ENCODE data around the gene IZUMO3. TPM values are rescaled to one million over a fixed set of nuclear protein-coding genes. Genes with fewer than 3 reads are reported as not detected.

Gene IZUMO3
- total RNA-seq, 1 experiment from 2014 or later, result not detected

GRCh38 chr9:24552526-24553182, 7.0 kb upstream of the IZUMO3 start:
- H3K9ac ChIP-seq (ENCODE audit: low read length), result no peak overlapping the region
- no peaks in the 10 kb centered on the region for H3K4me1 ChIP-seq (ENCODE audit: control insufficient read depth in 1 of 2, insufficient read depth in 2 of 2, low read length in 2 of 2)
- no TSS peak for BruUV-seq (replicated peaks)
- H3K27me3 ChIP-seq (ENCODE audit: insufficient read depth, low read length), result no peaks in the 10 kb centered on the region
- ChIA-PET POLR2A (no interaction called here), CTCF (no interaction called here), RAD21 (ENCODE audit: low non-redundant PET in 1 of 2, low total read pairs in 2 of 2, uncharacterized antibody in 2 of 2, unreplicated experiment in 2 of 2) (no interaction called here)
- intact Hi-C loops (cut with micrococcal nuclease), result no loop called here
- peaks cover 1 to 33% of the 10 kb centered on the region in 2 experiments; a peak in 3 of 4 replicates for H3K9me3 ChIP-seq (ENCODE audit: control insufficient read depth in 1 of 2, insufficient read depth in 1 of 2, low read depth in 1 of 2, low read length in 2 of 2)
- H4K20me1 ChIP-seq (ENCODE audit: insufficient read depth), result no peaks in the 10 kb centered on the region
- H3K79me2 ChIP-seq (ENCODE audit: insufficient read depth, low read length), result no peaks in the 10 kb centered on the region
- TF ChIP-seq SP1 (IDR thresholded peaks at IDR 0.05; ENCODE audit: low read depth) (no peak), YY1 (IDR thresholded peaks at IDR 0.05; ENCODE audit: extremely low read depth, insufficient replicate concordance, low read depth, low read length) (no peak), ATF3 (IDR thresholded peaks at IDR 0.05) (no peak), ZFX (IDR thresholded peaks at IDR 0.05) (no peak)
- no peak overlapping the region for H3K27ac ChIP-seq (ENCODE audit: low read depth, low read length)
- no peak overlapping the region for H3K4me2 ChIP-seq (ENCODE audit: low read length)
- no peak overlapping the region for H3K4me3 ChIP-seq (replicated peaks in 1 of 2; ENCODE audit: low read depth in 1 of 2, low read length in 2 of 2)
- H3K9me2 ChIP-seq (ENCODE audit: insufficient read depth), result no peaks in the 10 kb centered on the region
- no peak for ATAC-seq
- no peaks in the 10 kb centered on the region for H3K36me3 ChIP-seq (ENCODE audit: control insufficient read depth in 1 of 2, insufficient read depth in 2 of 2, low read length in 2 of 2)
- no peak for DNase-seq (ENCODE audit: low read depth, low spot score)
- H2AFZ ChIP-seq (ENCODE audit: low read depth, low read length, poor library complexity, severe bottlenecking), result no peak overlapping the region

- ATAC-seq (no peak), DNase-seq (ENCODE audit: low read depth, low spot score) (no peak)
- no peaks in the 10 kb centered on the region for H3K4me1 ChIP-seq (ENCODE audit: control insufficient read depth in 1 of 2, insufficient read depth in 2 of 2, low read length in 2 of 2)
- no peaks in the 10 kb centered on the region for H4K20me1 ChIP-seq (ENCODE audit: insufficient read depth)
- H3K27me3 ChIP-seq (ENCODE audit: insufficient read depth, low read length), result no peaks in the 10 kb centered on the region
- POLR2A ChIA-PET, result no interaction called here
- RAD21 ChIA-PET (ENCODE audit: low non-redundant PET in 1 of 2, low total read pairs in 2 of 2, uncharacterized antibody in 2 of 2, unreplicated experiment in 2 of 2), result no interaction called here
- H3K79me2 ChIP-seq (ENCODE audit: insufficient read depth, low read length), result no peaks in the 10 kb centered on the region
- H3K9me2 ChIP-seq (ENCODE audit: insufficient read depth), result no peaks in the 10 kb centered on the region
- no peak overlapping the region for H3K27ac ChIP-seq (ENCODE audit: low read depth, low read length)
- CTCF ChIA-PET, result no interaction called here
- intact Hi-C loops (cut with micrococcal nuclease), result no loop called here
- no peaks in the 10 kb centered on the region for H3K36me3 ChIP-seq (ENCODE audit: control insufficient read depth in 1 of 2, insufficient read depth in 2 of 2, low read length in 2 of 2)
- peaks cover 5 to 21% of the 10 kb centered on the region in 2 experiments; a peak in 2 of 4 replicates for H3K9me3 ChIP-seq (ENCODE audit: control insufficient read depth in 1 of 2, insufficient read depth in 1 of 2, low read depth in 1 of 2, low read length in 2 of 2)
- no TSS peak for BruUV-seq (replicated peaks)
- TF ChIP-seq SRF (IDR thresholded peaks at IDR 0.05; ENCODE audit: low read depth), result no peak
- no peak for TF ChIP-seq EGR1 (IDR thresholded peaks at IDR 0.05; ENCODE audit: low read depth)
- TF ChIP-seq CBX3 (IDR thresholded peaks at IDR 0.05; ENCODE audit: low read depth), result no peak
- TF ChIP-seq POLR2A (IDR thresholded peaks at IDR 0.05; ENCODE audit: borderline replicate concordance, extremely low read depth, insufficient read depth, insufficient read length), result no peak
- TF ChIP-seq ZBTB33 (IDR thresholded peaks at IDR 0.05; ENCODE audit: extremely low read depth, insufficient replicate concordance, low read length), result no peak
- TF ChIP-seq SIN3A (IDR thresholded peaks at IDR 0.05; ENCODE audit: low read depth), result no peak
- peak; percentile 90 for TF ChIP-seq TCF7L2 (IDR thresholded peaks at IDR 0.05; ENCODE audit: borderline replicate concordance, extremely low read depth, insufficient read depth, insufficient read length)
- no peak for TF ChIP-seq CEBPB (IDR thresholded peaks at IDR 0.05; ENCODE audit: low read depth)
- H3K9ac ChIP-seq (ENCODE audit: low read length), result no peak overlapping the region
- H2AFZ ChIP-seq (ENCODE audit: low read depth, low read length, poor library complexity, severe bottlenecking), result no peak overlapping the region
- H3K4me2 ChIP-seq (ENCODE audit: low read length), result no peak overlapping the region
- no peak overlapping the region for H3K4me3 ChIP-seq (replicated peaks in 1 of 2; ENCODE audit: low read depth in 1 of 2, low read length in 2 of 2)
Measured at GRCh38 chr9:24545285-24545684, 412 bp downstream of the IZUMO3 start.
